Endothelial cell of hepatic sinusoid (primary cell): Measurements from ENCODE around the gene SNX2.
"Not testable (repeated sequence)": the region's sequence is repeated elsewhere in the genome, so short reads cannot be mapped to it uniquely, and the experiment has no call there.

ENCODE experiments used
- in situ Hi-C: cut with HindIII; loops from 2 replicates; pipeline ENCODE4 v1.10.0; 2017; ENCODE audit warnings: low sequenced_read_pairs

Gene SNX2, protein sequence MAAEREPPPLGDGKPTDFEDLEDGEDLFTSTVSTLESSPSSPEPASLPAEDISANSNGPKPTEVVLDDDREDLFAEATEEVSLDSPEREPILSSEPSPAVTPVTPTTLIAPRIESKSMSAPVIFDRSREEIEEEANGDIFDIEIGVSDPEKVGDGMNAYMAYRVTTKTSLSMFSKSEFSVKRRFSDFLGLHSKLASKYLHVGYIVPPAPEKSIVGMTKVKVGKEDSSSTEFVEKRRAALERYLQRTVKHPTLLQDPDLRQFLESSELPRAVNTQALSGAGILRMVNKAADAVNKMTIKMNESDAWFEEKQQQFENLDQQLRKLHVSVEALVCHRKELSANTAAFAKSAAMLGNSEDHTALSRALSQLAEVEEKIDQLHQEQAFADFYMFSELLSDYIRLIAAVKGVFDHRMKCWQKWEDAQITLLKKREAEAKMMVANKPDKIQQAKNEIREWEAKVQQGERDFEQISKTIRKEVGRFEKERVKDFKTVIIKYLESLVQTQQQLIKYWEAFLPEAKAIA

DNA sequence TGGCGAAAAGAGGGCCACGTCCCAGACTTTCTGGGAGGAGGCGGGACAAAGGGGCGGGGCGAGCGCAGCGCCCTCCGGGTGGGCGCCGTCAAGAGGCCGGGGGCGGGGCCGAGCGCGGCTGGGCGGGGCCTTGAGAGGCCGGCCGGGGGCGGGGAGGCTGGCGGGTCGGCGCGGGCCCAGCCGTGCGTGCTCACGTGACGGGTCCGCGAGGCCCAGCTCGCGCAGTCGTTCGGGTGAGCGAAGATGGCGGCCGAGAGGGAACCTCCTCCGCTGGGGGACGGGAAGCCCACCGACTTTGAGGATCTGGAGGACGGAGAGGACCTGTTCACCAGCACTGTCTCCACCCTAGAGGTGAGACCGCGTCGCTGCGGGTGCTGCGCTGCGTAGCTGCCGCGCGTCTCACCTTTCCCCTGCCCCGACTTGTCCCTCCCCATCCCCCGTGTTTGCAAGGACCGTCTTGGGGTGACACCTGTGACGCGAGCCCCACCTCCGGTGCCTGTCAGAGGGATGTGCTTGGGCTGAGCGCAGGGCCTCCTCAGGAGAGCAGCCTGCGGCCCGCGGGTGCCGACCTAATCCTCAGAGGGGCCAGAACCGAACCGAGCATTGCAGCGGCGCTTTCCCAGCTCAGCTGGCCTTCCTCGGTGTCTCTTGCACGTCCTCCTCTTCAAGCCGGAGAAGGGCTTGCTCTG, at the start of gene SNX2:
Gene SNX2, plus strand, starts transcription at position 220 of the 689 bp plus-strand sequence. Its CDS starts 24 bp downstream, at position 244.
- in situ Hi-C loops: no loop called here

DNA sequence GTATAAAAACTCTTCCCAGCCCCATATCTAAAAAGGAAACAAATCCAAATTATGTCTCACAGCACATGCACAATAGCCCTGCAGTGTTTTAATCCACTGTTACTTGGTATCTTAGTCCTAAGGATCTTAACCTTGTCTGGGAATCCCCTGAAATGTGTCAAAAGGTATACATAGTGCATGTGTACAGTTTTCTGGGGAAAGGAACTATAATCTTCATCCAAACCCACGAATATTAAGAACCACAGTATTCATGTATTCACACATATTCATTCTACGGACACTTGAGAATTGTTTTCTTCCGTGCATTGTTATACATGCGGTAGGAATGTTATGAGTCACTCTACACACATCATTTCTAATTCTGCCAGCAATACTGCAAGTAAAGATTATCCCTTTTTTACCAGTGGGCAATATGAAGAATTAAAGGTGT, 47.8 kb upstream of the SNX2 start:
- in situ Hi-C loops: no loop called here

DNA sequence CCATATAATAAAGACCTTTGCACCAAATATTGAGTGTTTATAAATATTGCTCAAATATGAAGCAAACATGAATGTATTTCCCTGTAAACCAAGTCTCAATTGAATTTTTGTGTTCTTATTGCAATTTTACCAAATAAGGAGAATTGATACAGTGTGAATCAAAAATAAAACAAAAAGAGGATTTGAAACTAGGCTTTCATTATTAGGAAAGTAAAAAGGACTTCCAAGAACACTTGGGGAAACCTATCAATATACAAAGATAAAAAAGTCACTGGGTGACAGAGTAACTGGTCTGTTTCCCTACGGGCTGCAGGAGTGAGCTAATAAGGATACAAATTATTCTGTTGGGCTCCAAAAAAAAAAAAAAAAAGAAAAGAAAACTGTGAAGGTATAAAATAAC, 44.8 kb upstream of the SNX2 start:
- in situ Hi-C loops: no loop called here

DNA sequence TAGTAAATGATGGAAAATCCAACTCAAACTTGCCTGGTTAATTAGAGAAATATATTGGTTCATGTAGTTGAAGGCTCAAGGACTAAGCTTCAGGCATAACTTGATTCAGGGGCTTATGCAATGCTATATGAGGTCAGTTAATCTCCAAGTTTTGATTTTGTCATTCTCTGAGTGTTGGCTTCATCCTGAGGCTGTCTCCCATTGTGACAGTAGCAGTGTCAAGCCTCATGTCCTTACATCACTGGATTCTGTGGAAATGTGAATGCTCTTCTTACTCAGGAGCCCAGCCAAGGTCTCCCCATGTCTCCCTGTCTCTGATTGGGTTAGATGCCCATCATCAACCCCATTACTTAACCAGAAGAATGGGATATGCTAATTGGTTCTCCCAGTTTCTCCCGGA, 44.4 kb upstream of the SNX2 start:
- in situ Hi-C loops: no loop called here

DNA sequence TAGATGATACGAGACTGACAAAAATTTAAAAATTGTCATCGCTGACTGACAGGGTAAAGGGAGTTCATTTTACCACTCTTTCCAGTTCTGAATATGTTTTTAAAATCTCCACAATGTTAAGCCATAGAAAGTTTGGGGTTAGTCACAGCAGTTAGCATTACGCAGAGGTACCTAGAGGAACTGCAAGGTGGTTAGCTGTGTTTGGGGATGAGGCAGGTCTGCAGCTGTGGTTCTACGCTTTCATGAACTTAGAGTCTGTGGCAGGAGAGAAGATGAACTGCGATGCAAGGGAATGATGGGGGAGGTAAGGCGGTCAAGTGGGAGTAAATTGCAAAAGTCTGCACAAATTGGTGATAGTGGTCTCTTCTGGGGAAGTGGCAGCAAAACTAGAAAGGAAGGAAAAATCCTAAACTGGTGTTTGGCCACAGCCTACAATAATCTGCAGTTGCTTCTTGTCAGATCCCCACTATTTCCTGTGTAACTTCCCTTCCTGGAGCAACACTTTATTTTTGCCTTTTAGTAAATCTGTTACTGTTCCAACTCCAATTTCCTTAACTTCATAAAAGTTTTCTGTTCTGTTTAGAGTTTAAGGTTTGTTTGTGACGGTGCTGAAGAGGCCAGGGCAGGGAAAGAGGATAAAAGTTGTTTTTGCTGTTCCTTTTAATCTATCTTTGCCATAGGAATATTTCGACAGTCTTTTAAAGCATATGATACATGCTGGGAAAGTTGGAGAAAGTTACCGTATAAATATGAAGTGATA, 38.6 kb upstream of the SNX2 start:
- in situ Hi-C loops: no loop called here

DNA sequence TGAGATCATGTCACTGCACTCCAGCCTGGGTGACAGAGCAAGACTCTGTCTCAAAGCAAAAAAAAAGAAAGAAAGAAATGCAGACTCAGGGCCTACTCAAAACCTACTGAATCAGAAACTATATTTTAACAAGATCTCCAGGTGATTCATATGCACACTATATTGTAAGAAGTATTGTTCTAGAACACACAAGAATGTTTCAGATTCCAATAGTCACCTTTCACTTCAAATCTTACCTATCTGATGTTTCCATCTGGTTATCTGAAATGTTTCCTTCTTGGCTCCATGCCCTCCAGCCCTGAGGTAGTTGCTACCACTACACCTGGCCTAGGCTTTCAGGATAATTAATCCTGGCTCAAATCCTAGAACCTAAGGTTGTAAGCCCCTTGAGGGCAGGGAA, 36.8 kb upstream of the SNX2 start:
- in situ Hi-C loops: no loop called here

DNA sequence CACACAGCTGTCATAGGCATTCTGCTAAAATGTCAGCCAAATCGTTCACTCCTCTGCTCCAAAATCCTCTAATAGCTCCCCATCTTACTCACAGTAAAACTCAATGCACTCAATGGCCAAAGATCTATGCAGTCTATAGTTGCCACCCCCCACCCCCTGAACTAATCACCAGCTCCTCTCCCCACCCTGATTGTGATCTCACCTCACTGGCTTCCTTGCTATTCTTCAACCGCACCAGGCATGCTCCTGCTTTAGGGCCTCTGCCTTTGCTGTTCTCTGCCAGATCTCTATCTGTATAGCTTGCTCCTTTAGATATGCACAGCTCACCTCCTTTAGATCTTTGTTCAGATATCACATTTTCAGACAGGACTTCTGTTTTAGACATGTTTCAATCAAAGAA, 33.2 kb upstream of the SNX2 start:
- in situ Hi-C loops: no loop called here

DNA sequence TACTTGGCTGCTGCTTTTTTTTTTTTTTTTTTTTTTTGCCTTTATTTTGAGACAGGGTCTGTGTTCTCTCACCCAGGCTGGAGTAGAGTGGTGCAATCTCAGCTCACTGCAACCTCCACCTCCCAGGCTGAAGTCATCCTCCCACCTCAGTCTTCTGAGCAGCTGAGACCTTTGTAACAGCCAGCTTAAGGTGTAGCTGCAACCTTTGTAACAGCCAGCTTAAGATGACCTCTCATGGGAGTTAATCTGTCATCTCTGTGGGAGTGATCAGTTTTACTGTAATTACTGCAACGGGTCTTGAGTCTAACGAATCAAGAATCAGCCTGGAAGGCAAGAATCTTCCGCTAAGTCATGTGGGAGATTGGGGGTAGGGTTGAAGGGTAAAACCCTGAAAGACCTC, 31.6 kb upstream of the SNX2 start:
- in situ Hi-C loops: no loop called here

DNA sequence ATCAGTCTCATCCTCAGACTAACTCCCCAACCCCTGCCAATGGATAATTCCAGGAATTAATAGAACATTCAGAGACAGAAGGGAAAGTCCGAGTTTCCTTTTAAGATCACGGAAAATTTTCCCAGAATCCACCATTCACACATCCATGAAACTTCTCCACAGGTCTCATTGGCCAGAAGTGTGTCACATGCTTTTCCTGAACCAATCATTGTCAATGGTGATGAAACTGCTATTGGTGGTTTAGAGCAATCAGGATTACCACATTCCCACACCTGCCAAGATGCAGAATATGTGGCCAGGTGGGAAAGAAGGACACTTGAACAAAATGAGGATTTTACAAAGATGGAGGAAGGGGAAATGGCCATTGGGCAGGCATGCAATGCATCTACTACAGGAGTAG, 29.3 kb upstream of the SNX2 start:
- in situ Hi-C loops: no loop called here

DNA sequence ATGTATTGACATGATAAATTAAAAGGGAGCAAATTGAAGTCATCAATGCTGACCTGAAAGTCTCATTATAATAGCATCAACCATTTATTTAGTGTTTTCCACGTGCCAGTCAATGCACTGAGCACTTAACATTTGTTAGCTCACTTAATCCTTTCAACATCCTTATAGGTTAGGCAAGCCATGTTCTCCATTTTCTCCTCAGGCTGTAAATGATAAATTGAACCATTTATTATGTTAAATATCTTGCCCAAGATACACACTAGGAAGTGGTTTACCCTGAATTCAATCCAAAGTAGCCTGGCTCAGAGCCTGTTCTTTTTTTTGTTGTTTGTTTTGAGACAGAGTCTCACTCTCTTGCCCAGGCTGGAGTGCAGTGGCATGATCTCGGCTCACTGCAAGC, 25.0 kb upstream of the SNX2 start:
- in situ Hi-C loops: loop anchor here (5.0 kb wide), 1 partner anchor 58 kb away; no protein-coding TSS in a partner anchor

DNA sequence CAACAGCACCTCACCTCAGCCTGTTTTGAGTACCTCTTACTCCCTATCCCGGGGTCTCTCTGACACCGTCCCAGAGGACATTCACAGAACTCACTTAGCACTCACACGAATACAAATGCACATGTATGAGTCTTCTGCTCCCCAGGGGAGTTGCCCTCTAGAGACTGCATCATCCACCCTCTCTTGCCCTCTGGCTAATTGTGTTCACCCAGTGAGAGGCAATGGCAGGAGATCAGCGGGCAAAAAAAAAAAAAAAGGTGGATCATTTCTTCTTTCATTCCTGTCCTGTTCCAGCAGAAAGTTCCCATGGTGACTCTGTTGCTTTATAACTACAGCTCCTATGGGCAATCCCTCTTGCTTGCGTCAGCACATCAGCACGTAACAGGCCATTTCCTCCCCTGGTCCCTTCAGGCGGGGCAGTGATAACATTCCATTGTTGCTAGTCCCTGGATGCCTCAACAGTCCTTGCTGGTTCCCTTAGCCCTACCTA, 23.5 kb upstream of the SNX2 start:
- in situ Hi-C loops: loop anchor here (5.0 kb wide), 1 partner anchor 59 kb away; no protein-coding TSS in a partner anchor

DNA sequence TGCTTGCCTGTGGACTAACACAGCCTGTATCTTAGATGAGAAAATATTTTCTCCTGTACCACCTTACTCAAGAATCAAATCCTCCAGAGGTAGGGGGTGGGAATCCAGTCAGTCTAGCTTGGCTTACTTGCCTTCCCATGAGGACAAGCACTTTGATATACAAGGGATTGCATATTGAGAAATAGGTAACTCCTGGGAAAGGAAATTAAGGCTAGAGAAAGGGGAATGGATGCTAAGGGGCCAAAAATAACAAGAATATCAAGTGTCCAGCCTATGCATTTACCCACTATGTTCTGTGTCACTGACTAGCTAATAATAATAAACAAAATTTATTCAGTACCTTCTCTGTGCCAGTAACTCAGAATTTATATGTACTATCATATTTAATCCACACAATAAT, 21.4 kb upstream of the SNX2 start:
- in situ Hi-C loops: loop anchor here (5.0 kb wide), 1 partner anchor 61 kb away; no protein-coding TSS in a partner anchor

DNA sequence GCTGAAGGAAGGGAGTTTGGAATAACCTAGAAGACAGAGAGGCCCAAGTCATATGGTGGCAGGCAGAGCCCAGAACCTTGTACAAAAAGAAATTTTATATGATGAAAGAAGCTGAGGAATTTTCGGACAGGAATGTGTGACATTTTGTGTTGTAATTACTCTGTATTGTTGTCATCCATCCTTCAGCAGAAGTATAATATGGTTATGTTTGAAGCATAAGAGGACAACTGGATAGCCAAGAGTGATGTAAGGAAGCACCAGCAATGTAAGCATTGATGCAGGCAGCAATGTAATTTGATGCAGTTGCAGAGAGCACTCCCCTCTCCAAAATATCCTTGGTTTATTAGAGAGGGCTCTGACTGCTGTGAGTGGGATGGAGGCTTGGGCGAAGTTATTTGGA, 19.1 kb upstream of the SNX2 start:
- in situ Hi-C loops: no loop called here

DNA sequence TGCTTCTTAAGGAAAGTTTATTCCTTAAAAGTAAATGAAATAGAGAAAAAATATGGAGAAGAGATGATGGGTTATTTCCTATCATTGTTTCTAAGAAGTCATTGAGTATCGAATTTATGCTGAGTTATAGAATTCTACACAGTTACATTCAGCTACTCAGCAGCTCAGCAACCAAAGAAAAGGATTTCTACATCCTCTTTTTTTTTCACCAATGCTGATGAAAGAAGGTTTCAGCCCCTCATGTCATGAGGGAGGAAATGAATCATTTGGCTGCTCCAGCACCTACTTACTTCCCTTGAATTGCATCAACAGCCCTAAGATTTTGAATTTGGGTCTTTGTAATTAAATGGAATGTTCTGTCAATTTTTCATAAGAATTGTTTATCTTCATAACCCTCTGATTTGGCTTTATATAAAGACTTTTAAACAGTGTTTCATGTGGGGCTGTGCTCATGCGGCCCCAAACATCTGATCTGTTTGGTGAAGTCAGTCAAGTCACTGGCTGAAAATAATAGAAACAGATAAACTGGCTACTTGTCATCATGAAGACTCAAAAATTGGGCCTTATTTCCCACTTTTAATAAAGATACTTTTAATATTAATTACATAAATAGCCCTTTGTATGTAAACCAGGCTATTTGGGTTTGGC, 18.5 kb upstream of the SNX2 start:
- in situ Hi-C loops: no loop called here

DNA sequence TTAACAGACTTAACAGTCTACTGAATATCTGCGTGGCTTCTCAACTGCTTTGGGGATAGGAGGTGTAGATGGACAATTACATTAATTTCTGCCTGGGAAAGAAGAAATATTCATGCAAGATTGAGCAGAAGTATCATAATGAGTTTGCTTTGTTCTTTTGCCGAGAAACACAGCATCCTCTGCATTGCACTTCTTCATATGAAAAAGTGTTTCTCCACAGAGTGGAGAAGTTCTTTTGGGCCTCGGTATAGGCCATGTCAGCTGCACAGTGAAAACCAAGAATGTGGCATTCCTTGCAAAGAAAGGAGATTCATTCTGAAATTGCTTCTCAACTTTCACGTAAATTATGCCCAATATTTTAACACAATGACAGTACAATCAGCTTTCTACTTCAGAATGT, 17.6 kb upstream of the SNX2 start:
- in situ Hi-C loops: no loop called here

DNA sequence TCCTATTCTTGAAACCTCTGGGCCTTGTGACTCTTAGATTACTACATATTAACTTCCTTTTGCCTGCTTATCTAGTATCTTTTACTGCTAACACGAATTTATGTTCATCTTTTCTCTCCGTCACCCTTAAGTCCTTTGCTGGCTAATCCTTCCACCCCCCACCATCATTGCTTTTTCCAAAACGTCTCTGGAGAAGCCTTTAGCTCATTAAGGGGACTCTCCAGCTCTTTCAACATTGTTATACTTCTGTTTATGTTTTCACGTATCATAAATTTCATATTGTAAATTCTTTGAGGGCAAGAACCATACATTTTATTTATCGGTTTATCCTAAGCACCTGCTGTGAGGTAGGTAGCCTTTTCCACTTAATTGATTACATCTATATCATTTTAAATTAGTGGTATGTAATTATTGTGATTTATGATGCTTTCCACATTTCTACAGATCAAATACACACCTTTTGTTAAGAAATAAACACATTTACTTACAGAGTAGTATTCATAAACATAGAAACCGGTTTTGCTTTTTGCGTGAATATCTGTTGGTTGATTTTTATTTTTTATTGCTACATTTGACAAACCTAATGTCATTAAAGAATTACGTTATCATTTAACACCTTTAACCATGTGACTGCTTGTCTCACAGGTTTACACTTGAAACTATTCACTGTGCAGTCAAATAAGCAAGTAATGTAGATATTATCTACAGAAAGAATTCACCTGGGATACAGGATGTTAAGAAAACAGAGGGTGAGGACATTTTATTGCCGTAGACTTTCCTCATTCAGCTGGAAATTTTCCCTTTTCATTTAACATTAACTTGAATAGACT, 15.4 kb upstream of the SNX2 start:
- in situ Hi-C loops: no loop called here

DNA sequence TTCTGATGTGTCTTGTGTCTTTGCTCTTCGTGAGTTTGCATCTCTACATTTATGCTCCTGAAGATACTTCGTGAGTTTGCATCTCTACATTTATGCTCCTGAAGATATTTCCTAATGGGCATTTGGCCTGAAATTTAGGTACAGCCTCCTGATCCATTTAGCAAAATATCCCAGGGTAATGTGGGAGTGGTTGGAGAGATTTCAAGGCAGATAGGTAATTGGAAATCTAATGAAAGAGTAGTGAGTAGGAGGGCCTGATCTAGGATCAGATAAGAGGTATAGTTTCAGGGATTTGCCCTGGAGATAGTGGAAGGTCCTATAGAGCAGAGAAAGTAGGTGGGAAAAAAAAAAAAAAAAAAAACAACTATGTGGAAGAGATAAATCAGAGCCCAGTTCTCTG, 14.6 kb upstream of the SNX2 start:
- in situ Hi-C loops: no loop called here

DNA sequence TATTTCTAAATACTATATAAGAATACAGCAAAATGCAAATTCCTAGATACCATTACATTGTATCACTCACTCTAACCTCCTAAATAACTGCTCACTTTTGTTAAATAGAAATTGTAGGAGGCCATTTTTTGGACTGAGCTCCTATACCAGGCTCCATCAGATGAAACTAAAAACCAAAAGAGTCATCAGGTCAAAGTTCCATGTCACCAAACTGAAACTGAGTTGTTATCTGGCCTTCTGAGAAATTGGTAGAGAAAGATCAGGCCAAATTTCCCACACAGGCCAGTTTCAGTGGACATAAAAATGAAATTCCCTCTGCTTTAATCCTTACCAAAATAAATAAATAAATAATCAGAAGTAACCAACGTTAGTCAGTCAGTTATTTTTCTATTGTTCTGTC, 13.8 kb upstream of the SNX2 start:
- in situ Hi-C loops: no loop called here

DNA sequence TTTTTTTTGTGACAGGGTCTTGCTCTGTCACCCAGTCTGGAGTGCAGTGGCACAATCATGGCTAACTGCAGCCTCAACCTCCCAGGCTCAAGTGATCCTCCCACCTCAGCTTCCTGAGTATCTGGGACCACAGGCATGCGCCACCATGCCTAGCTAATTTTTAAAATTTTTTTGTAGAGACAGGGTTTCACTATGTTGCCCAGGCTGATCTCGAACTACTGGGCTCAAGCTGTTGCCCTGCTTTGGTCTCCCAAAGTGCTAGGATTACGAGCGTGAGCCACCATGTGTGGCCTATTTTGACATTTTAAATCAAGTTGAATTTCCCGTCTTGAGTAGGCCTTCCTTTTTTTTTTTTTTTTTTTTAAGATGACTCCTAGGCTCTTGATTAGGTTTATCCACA, 13.0 kb upstream of the SNX2 start:
- in situ Hi-C loops: not testable (repeated sequence)

DNA sequence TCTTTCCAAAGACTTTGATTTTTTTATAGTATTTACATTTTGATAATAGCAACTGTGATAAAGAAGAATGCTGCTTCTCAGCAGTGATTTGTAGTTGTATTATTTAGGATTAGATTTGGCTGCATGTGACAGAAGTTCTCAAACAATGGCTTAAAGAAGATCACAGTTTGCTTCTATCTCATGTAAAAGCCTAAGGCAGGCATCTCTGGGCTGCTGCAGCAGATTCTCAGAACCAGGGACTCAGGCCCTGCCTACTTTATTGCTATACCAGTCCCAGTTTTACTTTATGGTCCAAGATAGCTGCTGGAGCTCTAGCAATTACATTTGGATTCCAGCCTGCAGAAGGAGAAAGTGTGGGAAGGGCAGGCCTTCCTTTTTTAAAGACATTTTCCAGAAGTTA, 8.8 kb upstream of the SNX2 start:
- in situ Hi-C loops: no loop called here
